HG03025 (cell line): ENCODE results near the gene TMEM120A.

Source experiments
- ATAC-seq: cut with Tn5 transposase; IDR thresholded peaks from one replicate; pipeline ENCODE4 v1.9.1; 2021; ENCODE audit warnings: mild to moderate bottlenecking, moderate library complexity; ENCODE audit not compliant: unreplicated experiment, low FRiP score

TMEM120A gene

DNA sequence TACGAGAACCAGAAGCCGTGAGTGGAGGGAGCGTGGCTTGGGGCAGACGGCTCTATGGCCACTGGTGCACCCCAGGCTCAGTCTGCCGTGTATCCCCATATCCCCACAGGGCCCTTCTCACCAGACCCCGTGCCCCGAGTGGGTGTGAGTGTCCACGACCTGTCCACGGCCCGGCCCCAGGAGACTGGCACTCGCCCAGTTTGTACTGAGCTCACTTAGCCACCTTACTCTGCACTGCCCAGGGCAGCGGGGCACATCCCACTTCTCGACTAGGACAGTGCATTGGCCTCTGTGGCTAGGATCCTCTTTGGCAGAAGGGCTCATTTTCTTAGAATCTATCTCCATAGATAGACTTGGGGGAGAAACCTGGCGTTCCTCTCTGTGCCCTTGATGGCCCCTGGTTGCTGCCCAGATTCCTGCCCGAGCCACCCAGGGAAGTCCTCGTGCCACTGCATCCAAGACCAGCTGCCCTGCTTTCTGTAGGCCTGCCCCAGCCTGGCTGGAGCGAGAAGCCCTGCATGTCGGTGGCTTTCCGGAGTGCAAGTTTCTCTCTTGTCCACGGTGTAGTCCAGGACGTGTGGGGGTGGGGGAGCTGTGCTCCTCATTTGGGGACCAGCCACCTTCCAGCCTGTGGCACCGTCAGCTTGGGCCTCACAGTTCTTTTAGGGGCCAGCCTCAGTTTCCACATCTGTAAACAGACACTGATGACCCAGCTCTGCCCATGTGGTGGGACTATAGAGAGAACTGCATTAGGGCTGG, 11.9 kb downstream of the TMEM120A start:
- ATAC-seq: no peak

DNA sequence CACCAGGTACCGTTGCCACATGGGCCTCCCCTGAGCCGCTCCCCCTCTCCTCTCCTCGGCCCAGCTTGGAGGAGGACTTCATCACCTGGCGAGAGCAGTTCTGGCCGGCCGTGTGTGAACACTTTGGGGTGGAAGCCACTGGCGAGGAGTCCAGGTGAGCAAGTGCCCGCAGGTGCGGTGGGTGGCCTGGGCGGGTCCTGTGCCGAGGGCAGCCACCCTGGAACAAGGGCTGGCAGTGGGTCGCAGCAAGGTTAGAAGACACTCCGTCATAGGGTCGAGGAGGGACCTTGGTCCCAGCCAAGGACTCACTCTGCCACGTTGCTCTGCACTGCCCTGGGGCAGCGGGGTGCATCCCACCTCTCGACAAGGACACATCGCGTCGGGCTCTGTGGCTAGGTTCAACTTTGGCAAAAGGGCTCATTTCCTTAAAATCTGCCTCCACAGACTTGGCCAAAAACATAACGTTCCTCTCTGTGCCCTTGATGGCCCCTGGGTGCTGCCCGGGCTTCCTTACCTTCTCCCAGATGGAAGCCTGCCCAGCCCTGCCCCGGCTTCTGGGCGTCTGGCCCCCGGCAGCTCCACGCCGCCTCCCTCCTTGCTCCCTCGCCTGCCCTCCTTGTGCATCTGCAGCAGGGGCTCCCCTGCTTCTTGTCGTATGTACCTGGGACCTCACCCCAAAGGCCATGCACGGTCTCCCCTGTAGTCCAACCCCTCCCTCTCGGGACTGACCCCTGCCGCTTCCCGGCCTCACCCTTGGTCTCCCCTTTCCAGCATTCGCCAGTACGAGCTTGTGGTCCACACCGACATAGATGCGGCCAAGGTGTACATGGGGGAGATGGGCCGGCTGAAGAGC, 12.7 kb downstream of the TMEM120A start:
- ATAC-seq: no peak

DNA sequence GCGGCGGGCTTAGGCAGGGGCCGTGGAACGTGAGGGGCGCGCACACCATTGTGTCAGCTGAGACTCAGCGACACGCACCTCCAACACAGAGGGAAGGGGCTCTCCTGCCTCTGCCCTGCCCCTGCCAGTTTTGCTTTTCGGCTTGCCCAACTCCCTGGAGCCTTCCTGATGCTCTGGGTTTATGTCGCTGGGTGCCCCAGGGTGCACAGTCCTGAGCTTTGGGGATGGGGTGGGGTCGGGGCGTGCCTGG, 13.3 kb downstream of the TMEM120A start:
- ATAC-seq: no peak

DNA sequence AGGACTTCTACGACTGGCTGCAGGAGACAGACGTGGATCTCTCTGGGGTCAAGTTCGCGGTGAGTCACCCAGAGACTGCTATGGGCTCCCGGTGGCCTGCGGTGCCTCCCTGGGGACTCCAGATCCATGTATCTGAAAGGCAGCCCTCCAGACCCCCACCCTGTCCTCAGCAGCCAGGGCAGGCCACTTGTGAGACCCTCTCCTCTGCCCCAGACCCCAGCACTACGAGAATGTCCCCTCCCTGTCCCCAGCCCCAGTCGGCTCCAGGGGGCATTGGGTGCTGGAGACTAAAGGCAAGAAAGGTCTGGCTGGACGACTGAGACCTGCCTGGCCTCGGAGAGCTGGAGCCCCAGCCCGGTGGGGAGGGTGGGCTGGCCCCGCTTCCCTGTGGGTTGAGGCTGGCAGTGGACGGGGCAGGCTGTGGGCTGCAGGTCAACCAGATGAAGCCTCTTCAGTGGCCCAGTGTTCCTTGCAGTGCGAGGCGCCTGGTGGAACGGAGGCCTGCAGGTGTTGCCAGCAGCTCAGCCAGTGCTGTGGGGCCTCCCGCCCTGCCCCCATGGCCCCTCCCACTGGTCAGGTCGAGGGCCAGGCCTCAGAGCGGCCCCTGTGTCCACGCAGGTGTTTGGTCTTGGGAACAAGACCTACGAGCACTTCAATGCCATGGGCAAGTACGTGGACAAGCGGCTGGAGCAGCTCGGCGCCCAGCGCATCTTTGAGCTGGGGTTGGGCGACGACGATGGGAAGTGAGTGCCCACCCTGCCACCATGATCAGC, 13.8 kb downstream of the TMEM120A start:
- no peak for ATAC-seq

GRCh38 chr7:75979759-75980429, 14.5 kb downstream of the TMEM120A start:
- ATAC-seq: no peak

DNA sequence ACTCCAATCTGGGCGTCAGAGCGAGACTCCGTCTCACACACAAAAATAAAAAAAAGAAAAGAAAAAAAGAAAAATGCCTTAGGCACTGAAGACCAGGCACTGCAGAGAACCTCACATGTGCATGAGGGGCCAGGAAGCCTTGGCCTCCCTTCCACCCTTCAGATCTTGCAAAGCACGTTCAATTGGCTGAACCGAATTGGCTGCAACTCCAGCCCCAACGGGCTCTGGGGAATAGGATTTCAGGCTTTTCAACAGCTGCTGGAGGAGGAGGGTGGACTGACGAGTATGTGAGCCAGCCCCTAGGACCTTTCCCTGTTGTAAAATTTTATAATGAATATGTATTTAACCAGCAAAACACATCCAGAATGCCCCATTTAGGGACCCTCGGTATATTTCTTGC, 16.7 kb downstream of the TMEM120A start:
- no peak for ATAC-seq

DNA sequence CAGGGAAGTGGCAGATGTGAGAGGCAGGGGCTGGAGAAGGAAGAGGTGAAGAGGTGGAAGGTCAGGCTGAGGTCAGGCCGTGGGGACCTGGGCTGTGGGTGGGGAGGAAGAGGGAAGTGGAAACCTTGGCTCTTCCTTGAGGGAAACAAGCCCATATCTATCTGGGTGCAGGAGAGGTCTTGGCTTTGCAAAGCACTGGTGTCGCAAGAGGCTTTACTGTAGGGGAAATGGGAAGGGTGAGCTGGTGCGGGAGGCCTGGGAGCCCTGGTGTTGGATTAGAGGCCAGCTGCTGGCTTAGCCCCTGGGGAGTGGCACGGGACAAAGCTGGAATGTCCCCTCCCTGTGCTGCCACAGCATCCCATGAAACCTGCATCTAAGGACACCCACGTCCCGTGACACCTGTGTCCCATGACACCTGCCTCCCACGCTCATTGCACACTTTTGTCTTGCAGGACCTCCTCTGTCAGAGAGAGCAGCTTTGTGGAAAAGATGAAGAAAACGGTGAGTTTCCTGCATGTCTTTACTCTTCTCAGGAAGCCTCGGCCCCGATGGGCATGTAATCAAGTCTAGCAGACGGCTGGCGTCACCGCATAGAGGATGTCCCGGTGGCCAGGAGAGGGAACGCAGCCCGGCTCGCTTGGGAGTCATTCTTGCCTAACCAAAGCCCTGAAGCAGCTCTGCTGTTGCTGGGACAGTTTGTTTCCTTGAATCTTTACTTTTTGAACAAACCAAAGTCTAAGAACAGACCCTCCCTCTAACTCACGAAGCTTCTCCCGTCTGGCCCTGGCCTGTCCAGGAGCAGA, 22.2 kb downstream of the TMEM120A start:
- no peak for ATAC-seq

DNA sequence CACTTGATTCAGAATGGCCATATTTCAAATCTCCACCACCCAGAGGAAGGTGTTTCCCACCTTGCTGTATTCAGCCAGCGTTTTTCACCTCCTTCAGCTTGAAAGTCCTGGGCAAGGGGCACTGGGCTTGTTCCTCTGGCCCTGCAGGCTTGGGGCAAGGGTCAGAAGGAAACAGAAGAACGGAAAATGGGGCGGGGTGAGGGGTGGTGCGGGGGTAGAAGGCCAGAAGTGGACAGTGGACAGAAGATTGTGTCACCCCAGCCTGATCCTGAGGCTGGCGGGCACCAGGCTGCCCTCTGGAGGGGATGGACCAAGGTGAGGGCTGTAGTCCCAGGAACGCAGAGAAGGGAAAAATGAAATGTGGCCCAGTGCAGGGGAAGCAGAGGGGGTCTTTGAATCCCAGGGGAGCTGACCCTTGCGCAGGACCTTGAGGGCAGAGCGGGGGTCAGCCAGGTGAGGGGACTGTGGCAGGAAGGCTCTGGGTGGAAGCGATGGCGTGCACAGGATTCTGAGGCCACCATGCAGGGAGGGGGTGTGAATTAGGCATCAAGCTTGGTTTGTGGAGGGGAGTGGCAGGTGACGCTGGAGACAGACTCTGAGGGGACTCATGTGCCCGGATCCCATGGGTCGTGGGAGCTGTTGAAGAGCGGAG, 23.0 kb downstream of the TMEM120A start:
- ATAC-seq: no peak

DNA sequence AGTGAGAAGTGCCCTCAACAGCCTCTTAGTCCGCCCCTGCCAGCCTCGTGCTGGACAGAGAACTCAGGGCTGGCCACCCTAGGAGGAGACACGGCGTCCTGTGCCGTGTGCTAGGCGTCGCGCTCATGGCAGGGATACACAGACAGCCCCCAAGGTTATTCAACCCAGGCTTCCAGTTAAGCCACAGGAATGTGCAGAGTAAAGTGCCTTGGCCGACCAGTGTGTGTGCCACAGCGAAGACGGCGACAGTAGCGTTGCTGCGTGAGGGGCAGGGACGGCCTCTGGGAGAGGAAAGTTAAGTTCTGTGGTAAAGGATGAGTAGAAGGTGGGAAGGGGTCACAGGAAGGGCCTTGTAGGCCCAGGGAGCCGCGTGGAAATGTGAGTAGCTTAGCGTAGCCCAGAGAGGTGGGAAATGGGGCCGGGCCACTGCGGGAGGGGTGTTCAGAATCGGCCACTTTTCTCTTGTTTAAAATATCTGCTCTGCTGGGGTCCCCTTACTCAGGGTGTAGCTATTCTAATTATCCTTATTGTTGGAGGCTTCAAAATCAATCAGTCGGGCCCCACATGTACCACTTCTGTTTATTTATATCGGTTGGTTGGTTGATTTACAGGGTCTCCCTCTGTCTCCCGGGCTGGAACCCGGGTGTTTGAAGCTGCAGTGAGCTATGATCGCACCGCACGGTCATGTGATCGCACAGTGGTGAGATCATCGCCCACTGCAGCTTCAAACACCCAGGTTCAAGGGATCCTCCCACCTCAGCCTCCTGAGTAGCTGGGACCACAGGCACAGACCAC, 24.5 kb downstream of the TMEM120A start:
- ATAC-seq: no peak

GRCh38 chr7:75969182-75969581, 25.2 kb downstream of the TMEM120A start:
- no peak for ATAC-seq

GRCh38 chr7:75968561-75969001, 25.8 kb downstream of the TMEM120A start:
- no peak for ATAC-seq

GRCh38 chr7:75968012-75968411, 26.4 kb downstream of the TMEM120A start:
- no peak for ATAC-seq

DNA sequence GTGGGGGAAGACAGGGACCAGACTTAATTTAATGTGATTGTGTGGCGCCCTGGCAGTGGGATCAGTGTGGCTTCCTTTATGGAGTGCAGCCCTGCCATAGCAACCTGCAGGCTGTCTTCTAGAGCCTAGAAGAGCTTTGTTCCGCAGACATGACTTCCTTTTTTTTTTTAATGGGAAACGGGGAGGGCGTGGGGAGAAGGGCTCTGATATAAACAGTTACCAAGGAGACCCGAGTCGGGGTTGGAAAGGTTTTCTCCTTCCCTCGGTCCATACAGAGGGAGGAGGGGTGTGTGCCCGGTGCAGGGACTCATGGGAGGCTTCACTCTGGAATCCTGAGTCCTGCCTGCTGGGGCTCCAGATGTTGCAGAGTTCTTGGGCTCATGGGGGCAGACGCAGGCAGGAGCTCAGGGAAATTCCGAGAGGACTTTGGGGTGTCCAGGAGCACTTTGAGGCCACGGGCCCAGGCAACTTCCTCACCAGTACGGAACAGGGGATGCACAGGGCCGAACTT, 26.9 kb downstream of the TMEM120A start:
- no peak for ATAC-seq

DNA sequence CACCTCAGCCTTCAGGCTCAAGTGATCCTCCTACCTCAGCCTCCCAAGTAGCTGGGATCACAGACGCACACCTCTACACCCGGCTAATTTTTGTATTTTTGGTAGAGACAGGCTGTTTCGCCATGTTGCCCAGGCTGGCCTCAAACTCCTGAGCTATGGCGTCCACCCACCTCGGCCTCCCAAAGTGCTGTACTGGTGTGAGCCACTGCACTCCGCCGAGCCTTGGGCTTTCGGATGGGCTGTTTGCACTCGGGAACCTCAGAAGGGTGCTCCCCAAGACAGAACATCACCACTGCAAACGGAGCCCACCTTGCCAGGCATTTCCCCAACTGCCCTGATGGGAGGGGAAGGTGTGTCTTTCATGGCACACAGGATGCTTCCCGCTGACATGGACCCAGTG, 27.3 kb downstream of the TMEM120A start:
- ATAC-seq: no peak

- no peak for ATAC-seq
These were observed 28.0 kb downstream of the TMEM120A start for GRCh38 chr7:75966190-75966961.

DNA sequence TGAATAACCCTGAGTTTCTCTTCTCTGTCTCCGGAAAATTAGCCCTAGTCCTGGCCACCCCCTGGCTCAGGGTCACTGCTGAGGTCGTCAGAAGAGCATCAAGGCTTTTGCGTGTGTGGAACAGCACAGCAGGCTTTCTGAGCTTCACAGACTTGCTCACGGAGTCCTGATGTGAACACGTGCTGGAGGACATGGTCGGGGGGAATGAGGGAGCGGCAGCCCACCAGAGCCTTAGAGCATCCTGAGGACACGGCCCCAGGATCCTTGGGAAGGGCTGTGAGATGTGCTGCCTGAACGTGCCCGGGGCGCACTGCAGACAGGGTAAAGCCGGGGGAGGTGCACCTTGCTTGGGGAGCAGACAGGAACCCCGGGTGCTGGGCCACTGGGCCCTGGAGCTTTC, 28.8 kb downstream of the TMEM120A start:
- no peak for ATAC-seq

DNA sequence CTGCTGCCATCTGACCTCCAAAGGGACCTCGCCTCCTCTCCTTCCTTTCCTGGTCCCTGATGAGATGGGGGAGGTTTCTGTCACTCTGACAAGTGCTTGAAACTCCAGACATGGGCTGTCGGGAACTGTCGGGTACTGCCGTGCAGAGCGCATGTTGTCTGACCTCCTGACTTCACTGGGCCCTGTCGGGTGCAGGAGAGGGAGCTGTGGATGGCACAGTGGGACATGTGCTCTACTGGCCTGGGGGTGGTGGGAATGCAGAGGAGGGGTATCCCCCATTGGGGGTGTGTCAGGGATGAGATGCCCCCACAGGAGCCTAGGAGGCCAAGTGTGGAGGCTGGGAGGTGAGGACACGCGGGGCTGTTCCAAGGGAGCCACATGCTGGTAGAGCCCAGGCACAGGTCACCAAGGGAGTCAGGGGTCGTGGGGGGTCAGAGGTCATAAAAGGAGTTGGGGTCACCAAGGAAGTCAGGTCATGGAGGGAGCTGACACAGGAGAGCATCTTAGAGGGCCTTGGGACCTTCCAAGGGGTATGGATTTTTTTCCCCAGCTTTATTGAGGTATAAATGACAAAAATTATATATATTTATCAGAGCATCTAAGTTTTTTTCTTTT, 30.9 kb downstream of the TMEM120A start:
- ATAC-seq: no peak
